NB4 (cell line): ENCODE data around the gene CALN1.
"Not testable (repeated sequence)": the region's sequence is repeated elsewhere in the genome, so short reads cannot be mapped to it uniquely, and the experiment has no call there.

Source experiments
- DNase-seq: peaks from one replicate; pipeline ENCODE4 v3.0.0; 2010; ENCODE audit warnings: low read depth
- H3K4me3 ChIP-seq: one replicate; pipeline ENCODE4 v1.5.1; 2011; ENCODE audit warnings: mild to moderate bottlenecking, low read depth, low read length, moderate library complexity
- MYC ChIP-seq: IDR thresholded peaks from 2 replicates; pipeline ENCODE4 v1.6.1; 2011; ENCODE audit warnings: low read depth, low read length
- POLR2A ChIP-seq: IDR thresholded peaks from 2 replicates; pipeline ENCODE4 v1.6.1; 2011; ENCODE audit warnings: mild to moderate bottlenecking; ENCODE audit not compliant: insufficient read length; ENCODE audit errors: extremely low read depth
- TF ChIP-seq, protein P1 (sequence below): IDR thresholded peaks from one replicate; pipeline ENCODE4 v1.5.1; 2012; ENCODE audit warnings: low read depth, low read length
- TF ChIP-seq, protein P2 (sequence below): IDR thresholded peaks from 2 replicates; pipeline ENCODE4 v1.6.1; 2011; ENCODE audit warnings: low read depth, low read length

The CALN1 gene

DNA sequence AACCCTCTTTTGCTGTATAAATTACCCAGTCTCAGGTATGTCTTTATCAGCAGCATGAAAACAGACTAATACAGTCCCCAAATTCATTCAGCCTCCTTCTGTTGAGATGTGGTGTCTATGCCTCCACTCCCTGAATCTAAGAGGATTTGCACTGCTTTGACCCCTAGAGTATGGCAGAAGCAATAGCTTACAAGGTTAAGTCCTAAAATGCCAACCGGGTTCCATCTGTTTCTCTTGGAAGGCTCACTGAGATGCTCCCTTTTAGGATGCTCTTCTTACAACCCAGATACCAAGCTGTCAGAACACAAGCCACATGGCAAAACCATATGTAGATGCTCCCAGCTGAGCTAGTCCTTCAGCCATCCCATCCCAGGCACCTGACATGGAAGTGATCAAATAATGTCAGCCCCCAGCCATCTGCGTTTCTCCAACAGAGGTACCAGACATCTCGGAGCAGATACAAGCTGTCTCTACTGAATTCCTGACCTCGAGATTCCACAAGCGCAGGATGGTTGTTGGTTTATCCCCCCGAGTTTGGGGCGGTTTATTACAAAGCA lies 20.2 kb downstream of the CALN1 start:
- DNase-seq = no peak
- no peak overlapping the region for H3K4me3 ChIP-seq
- TF ChIP-seq, protein P1, sequence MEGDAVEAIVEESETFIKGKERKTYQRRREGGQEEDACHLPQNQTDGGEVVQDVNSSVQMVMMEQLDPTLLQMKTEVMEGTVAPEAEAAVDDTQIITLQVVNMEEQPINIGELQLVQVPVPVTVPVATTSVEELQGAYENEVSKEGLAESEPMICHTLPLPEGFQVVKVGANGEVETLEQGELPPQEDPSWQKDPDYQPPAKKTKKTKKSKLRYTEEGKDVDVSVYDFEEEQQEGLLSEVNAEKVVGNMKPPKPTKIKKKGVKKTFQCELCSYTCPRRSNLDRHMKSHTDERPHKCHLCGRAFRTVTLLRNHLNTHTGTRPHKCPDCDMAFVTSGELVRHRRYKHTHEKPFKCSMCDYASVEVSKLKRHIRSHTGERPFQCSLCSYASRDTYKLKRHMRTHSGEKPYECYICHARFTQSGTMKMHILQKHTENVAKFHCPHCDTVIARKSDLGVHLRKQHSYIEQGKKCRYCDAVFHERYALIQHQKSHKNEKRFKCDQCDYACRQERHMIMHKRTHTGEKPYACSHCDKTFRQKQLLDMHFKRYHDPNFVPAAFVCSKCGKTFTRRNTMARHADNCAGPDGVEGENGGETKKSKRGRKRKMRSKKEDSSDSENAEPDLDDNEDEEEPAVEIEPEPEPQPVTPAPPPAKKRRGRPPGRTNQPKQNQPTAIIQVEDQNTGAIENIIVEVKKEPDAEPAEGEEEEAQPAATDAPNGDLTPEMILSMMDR = no peak
- TF ChIP-seq MYC = no peak
- TF ChIP-seq POLR2A = no peak
- TF ChIP-seq, protein P2, sequence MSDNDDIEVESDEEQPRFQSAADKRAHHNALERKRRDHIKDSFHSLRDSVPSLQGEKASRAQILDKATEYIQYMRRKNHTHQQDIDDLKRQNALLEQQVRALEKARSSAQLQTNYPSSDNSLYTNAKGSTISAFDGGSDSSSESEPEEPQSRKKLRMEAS = no peak

DNA sequence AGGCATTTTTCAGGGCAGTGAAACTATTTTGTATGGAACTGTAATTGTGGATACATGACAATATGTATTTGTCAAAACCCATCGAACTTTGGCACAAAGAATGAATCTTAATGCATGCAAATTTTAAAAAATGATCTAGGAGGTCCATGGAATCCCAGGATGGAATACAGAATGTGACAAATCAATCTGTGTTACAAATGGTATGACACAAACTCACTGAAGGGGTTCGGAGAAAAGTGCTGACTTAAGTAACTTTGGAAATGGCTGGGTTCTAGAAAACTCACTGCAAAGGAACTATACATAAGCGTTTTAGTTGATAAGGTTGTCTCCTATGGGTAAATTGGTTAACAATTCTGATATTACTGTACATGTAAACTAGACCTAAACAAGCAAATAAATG lies 26.0 kb downstream of the CALN1 start:
- no peak overlapping the region for H3K4me3 ChIP-seq
- TF ChIP-seq MYC (no peak), POLR2A (no peak)
- TF ChIP-seq, protein P1 = no peak
- TF ChIP-seq, protein P2 = no peak
- no peak for DNase-seq

DNA sequence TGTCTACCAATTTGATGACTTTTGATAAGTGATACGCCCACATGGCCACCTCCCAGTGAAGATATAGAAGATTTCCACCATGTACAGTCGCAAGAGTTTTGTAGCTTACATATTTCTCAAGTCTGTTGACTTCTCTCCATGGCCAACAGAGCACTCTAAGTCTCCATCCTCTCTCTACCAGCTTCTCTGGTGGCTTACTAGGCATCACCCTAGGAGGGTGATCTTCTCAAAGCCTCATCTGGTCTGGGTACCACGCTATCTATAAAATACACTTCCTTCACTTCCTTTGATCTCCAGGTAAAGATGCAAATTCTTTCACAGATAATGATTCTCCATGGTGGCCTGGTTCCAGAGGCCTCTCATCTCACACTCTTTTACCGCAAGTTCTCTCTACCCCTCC lies 49.9 kb downstream of the CALN1 start:
- H3K4me3 ChIP-seq = no peak overlapping the region
- TF ChIP-seq MYC (no peak), POLR2A (no peak)
- TF ChIP-seq, protein P1 = no peak
- TF ChIP-seq, protein P2 = no peak
- DNase-seq = no peak

DNA sequence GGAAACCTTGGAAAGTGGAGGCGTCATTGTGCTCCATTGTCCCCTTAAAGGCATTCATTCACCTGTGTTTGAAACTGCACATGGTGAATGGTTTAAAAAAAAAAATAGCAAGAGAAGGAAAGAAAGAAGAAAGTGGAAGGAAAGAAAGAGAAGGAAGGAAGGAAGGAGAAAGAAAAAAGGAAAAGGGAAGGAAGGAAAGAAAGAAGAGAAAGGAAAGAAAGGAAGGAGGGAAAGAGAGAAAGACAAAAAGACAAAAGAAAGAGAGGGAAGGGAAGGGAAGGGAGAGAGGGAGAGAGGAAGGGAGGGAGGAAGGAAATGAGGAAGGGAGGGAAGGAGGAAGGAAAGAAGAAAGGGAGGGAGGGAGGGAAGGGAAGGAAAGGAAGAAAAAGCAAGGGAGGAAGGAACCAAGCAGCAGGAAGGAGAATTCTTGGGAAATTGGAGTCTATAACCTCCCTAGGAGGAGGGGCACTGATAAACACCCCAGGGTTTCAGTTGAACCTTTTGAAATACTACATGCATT lies 66.9 kb downstream of the CALN1 start:
- no peak for DNase-seq
- no peak overlapping the region for H3K4me3 ChIP-seq
- TF ChIP-seq, protein P1 = no peak
- TF ChIP-seq MYC (no peak), POLR2A (no peak)
- TF ChIP-seq, protein P2 = no peak

DNA sequence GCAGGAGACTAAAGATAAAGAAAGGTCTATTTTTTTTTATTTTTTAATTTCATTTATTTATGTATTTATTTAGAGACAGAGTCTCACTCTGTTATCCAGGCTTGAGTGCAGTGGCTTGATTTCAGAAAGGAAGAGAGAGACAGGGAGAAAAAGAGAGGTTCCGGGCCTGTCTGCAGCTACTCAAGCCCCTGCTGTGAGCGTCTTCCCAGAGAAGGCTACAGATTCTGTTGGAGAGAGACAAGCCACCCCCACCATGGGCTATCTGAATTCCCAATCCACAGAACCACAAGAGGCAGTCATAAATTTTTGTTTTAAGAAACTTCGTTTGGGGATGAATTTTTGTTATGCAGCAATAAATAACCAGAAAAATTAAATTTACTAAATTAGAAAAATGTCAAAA lies 68.1 kb downstream of the CALN1 start:
- H3K4me3 ChIP-seq = no peak overlapping the region
- TF ChIP-seq, protein P2 = no peak
- no peak for TF ChIP-seq MYC
- no peak for DNase-seq

DNA sequence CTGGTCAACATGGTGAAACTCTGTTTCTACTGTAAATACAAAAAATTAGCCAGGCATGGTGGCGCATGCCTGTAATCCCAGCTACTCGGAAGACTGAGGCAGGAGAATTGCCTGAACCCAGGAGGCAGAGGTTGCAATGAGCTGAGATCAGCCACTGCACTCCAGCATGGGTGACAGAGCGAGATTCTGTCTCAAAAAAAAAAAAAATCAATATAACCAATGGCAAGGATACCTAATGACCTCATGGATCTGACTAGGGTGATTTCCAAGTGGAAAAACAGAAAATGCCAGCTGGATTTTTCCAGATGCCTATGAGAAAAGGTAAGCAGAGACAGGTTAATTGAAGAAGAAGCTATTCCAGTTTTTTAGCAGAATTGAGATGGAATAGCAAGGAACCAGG lies 68.8 kb downstream of the CALN1 start:
- H3K4me3 ChIP-seq, DNase-seq: not testable (repeated sequence)
